ENCODE measurements around the gene FGD6. TPM values are rescaled to one million over a fixed set of nuclear protein-coding genes. Genes with fewer than 3 reads are reported as not detected.

FGD6 gene
- total RNA-seq, 5 donors from 2014 or later (not counting 1 experiment from before 2014, with no cell fraction given), result 0.55 to 1.9 (median 0.70) TPM

GRCh38 chr12:95258803-95259202 lies 41.5 kb upstream of the FGD6 start:
- ChIA-PET POLR2A (interaction anchor here (0.6 to 1.1 kb wide), 3 partner anchors 42 to 1582 kb away, joined by 3 to 9 read pairs (median 4); no protein-coding TSS in a partner anchor), CTCF (interaction anchor here (0.7 to 1.5 kb wide), 3 partner anchors 13 to 795 kb away, joined by 3 to 4 read pairs (median 3); no protein-coding TSS in a partner anchor)
- Histone ChIP-seq H3K27ac (ENCODE audit: low read length) (no peak overlapping the region), H3K4me1 (ENCODE audit: control insufficient read depth in 1 of 2, extremely low read depth in 1 of 2, insufficient read depth in 2 of 2, low read length in 2 of 2) (no peaks in the 10 kb centered on the region), H3K4me3 (ENCODE audit: control insufficient read depth in 1 of 2, extremely low read depth in 1 of 2, low read length in 1 of 2) (no peak overlapping the region), H3K9me3 (no peaks in the 10 kb centered on the region), H3K36me3 (ENCODE audit: control insufficient read depth in 2 of 2, extremely low read depth in 1 of 2, insufficient read depth in 1 of 2, low read length in 1 of 2) (peaks cover 15 to 56% of the 10 kb centered on the region in 2 donors), H3K27me3 (replicated peaks in 1 of 2; ENCODE audit: control insufficient read depth in 2 of 2, extremely low read depth in 1 of 2, insufficient read depth in 2 of 2, low read length in 1 of 2) (no peaks in the 10 kb centered on the region)
- Mint-ChIP-seq H3K9me3 (no peaks in the 10 kb centered on the region), H3K4me1 (no peaks in the 10 kb centered on the region), H3K27ac (no peak overlapping the region), H3K36me3 (peaks cover 57% of the 10 kb centered on the region), H3K27me3 (no peaks in the 10 kb centered on the region), H3K4me3 (no peak overlapping the region)
- ATAC-seq (replicated peaks in 1 of 4) (no peak), DNase-seq (no peak)
- WGBS (ENCODE audit: insufficient coverage), result no CpG with 5 or more reads among the region's 2 CpGs

- H3K27me3 ChIP-seq (replicated peaks in 1 of 2; ENCODE audit: control insufficient read depth in 2 of 2, extremely low read depth in 1 of 2, insufficient read depth in 2 of 2, low read length in 1 of 2), result no peaks in the 10 kb centered on the region
- peaks cover 57% of the 10 kb centered on the region for H3K36me3 Mint-ChIP-seq
- H3K9me3 ChIP-seq, result no peaks in the 10 kb centered on the region
- no peak overlapping the region for H3K4me3 Mint-ChIP-seq
- no peaks in the 10 kb centered on the region for H3K4me1 Mint-ChIP-seq
- POLR2A ChIA-PET, result interaction anchor here in 1 of 2 donors (0.6 kb wide), 1 partner anchor 172 kb away, joined by 9 read pairs; no protein-coding TSS in a partner anchor
- H3K4me3 ChIP-seq (ENCODE audit: control insufficient read depth in 1 of 2, extremely low read depth in 1 of 2, low read length in 1 of 2), result no peak overlapping the region
- CTCF ChIA-PET, result interaction anchor here in 1 of 2 donors (0.7 to 1.5 kb wide), 2 partner anchors 13 to 796 kb away, joined by 3 read pairs; no protein-coding TSS in a partner anchor
- no peak for ATAC-seq (replicated peaks in 1 of 4)
- no peaks in the 10 kb centered on the region for H3K9me3 Mint-ChIP-seq
- no CpG with 5 or more reads among the region's 2 CpGs for WGBS (ENCODE audit: insufficient coverage)
- no peak for DNase-seq
- no peaks in the 10 kb centered on the region for H3K4me1 ChIP-seq (ENCODE audit: control insufficient read depth in 1 of 2, extremely low read depth in 1 of 2, insufficient read depth in 2 of 2, low read length in 2 of 2)
- H3K27ac Mint-ChIP-seq, result no peak overlapping the region
- H3K27ac ChIP-seq (ENCODE audit: low read length), result no peak overlapping the region
- H3K36me3 ChIP-seq (ENCODE audit: control insufficient read depth in 2 of 2, extremely low read depth in 1 of 2, insufficient read depth in 1 of 2, low read length in 1 of 2), result peaks cover 15 to 53% of the 10 kb centered on the region in 2 donors
- H3K27me3 Mint-ChIP-seq, result no peaks in the 10 kb centered on the region
Observed at GRCh38 chr12:95258151-95258550, 40.9 kb upstream of the FGD6 start.

GRCh38 chr12:95257541-95257940 lies 40.3 kb upstream of the FGD6 start:
- H3K36me3 Mint-ChIP-seq, result peaks cover 53% of the 10 kb centered on the region
- ChIA-PET POLR2A (no interaction called here), CTCF (no interaction called here)
- Histone ChIP-seq H3K4me1 (ENCODE audit: control insufficient read depth in 1 of 2, extremely low read depth in 1 of 2, insufficient read depth in 2 of 2, low read length in 2 of 2) (no peaks in the 10 kb centered on the region), H3K27ac (ENCODE audit: low read length) (no peak overlapping the region), H3K36me3 (ENCODE audit: control insufficient read depth in 2 of 2, extremely low read depth in 1 of 2, insufficient read depth in 1 of 2, low read length in 1 of 2) (peaks cover 15 to 49% of the 10 kb centered on the region in 2 donors), H3K27me3 (replicated peaks in 1 of 2; ENCODE audit: control insufficient read depth in 2 of 2, extremely low read depth in 1 of 2, insufficient read depth in 2 of 2, low read length in 1 of 2) (no peaks in the 10 kb centered on the region), H3K4me3 (ENCODE audit: control insufficient read depth in 1 of 2, extremely low read depth in 1 of 2, low read length in 1 of 2) (no peak overlapping the region), H3K9me3 (no peaks in the 10 kb centered on the region)
- ATAC-seq (replicated peaks in 1 of 4) (no peak), DNase-seq (no peak)
- H3K4me3 Mint-ChIP-seq, result no peak overlapping the region
- H3K27me3 Mint-ChIP-seq, result no peaks in the 10 kb centered on the region
- H3K4me1 Mint-ChIP-seq, result no peaks in the 10 kb centered on the region
- WGBS (ENCODE audit: insufficient coverage), result no CpG with 5 or more reads among the region's 3 CpGs
- no peaks in the 10 kb centered on the region for H3K9me3 Mint-ChIP-seq
- no peak overlapping the region for H3K27ac Mint-ChIP-seq

GRCh38 chr12:95253386-95253785 lies 36.1 kb upstream of the FGD6 start:
- no peak overlapping the region for H3K27ac ChIP-seq (ENCODE audit: low read length)
- H3K36me3 Mint-ChIP-seq, result peaks cover 40% of the 10 kb centered on the region
- H3K9me3 ChIP-seq, result no peaks in the 10 kb centered on the region
- CTCF ChIA-PET, result no interaction called here
- no peaks in the 10 kb centered on the region for H3K27me3 ChIP-seq (replicated peaks in 1 of 2; ENCODE audit: control insufficient read depth in 2 of 2, extremely low read depth in 1 of 2, insufficient read depth in 2 of 2, low read length in 1 of 2)
- DNase-seq (no peak), ATAC-seq (replicated peaks in 1 of 4) (no peak)
- no peak overlapping the region for H3K4me3 Mint-ChIP-seq
- no peaks in the 10 kb centered on the region for H3K9me3 Mint-ChIP-seq
- no peaks in the 10 kb centered on the region for H3K27me3 Mint-ChIP-seq
- POLR2A ChIA-PET, result no interaction called here
- no peaks in the 10 kb centered on the region for H3K4me1 ChIP-seq (ENCODE audit: control insufficient read depth in 1 of 2, extremely low read depth in 1 of 2, insufficient read depth in 2 of 2, low read length in 2 of 2)
- H3K4me1 Mint-ChIP-seq, result peaks cover 8 to 10% (median 8%) of the 10 kb centered on the region in 3 donors
- H3K27ac Mint-ChIP-seq, result no peak overlapping the region
- peaks cover 12 to 44% of the 10 kb centered on the region in 2 donors for H3K36me3 ChIP-seq (ENCODE audit: control insufficient read depth in 2 of 2, extremely low read depth in 1 of 2, insufficient read depth in 1 of 2, low read length in 1 of 2)
- H3K4me3 ChIP-seq (ENCODE audit: control insufficient read depth in 1 of 2, extremely low read depth in 1 of 2, low read length in 1 of 2), result no peak overlapping the region

GRCh38 chr12:95248604-95249360 lies 31.5 kb upstream of the FGD6 start:
- ATAC-seq (replicated peaks in 1 of 4), result no peak
- Histone ChIP-seq H3K27ac (ENCODE audit: low read length) (no peak overlapping the region), H3K36me3 (ENCODE audit: control insufficient read depth in 2 of 2, extremely low read depth in 1 of 2, insufficient read depth in 1 of 2, low read length in 1 of 2) (peaks cover 2 to 8% of the 10 kb centered on the region in 2 donors), H3K4me3 (ENCODE audit: control insufficient read depth in 1 of 2, extremely low read depth in 1 of 2, low read length in 1 of 2) (no peak overlapping the region), H3K4me1 (ENCODE audit: control insufficient read depth in 1 of 2, extremely low read depth in 1 of 2, insufficient read depth in 2 of 2, low read length in 2 of 2) (no peaks in the 10 kb centered on the region), H3K27me3 (replicated peaks in 1 of 2; ENCODE audit: control insufficient read depth in 2 of 2, extremely low read depth in 1 of 2, insufficient read depth in 2 of 2, low read length in 1 of 2) (no peaks in the 10 kb centered on the region), H3K9me3 (no peaks in the 10 kb centered on the region)
- H3K36me3 Mint-ChIP-seq, result peaks cover 18% of the 10 kb centered on the region
- no peaks in the 10 kb centered on the region for H3K9me3 Mint-ChIP-seq
- no peak overlapping the region for H3K27ac Mint-ChIP-seq
- DNase-seq, result no peak
- ChIA-PET CTCF (interaction anchor here in 1 of 2 donors (0.7 kb wide), 1 partner anchor 23 kb away, joined by 3 read pairs; no protein-coding TSS in a partner anchor), POLR2A (no interaction called here)
- no peak overlapping the region for H3K4me3 Mint-ChIP-seq
- H3K4me1 Mint-ChIP-seq, result peaks cover 29 to 31% (median 30%) of the 10 kb centered on the region in 3 donors
- no CpG with 5 or more reads among the region's 8 CpGs for whole genome bisulfite sequencing (ENCODE audit: insufficient coverage)
- H3K27me3 Mint-ChIP-seq, result no peaks in the 10 kb centered on the region

GRCh38 chr12:95248095-95248494 lies 30.8 kb upstream of the FGD6 start:
- no peaks in the 10 kb centered on the region for H3K27me3 Mint-ChIP-seq
- H3K4me3 ChIP-seq (ENCODE audit: control insufficient read depth in 1 of 2, extremely low read depth in 1 of 2, low read length in 1 of 2), result no peak overlapping the region
- ChIA-PET POLR2A (no interaction called here), CTCF (interaction anchor here in 1 of 2 donors (0.6 kb wide), 1 partner anchor 288 kb away, joined by 3 read pairs; no protein-coding TSS in a partner anchor)
- H3K9me3 ChIP-seq, result no peaks in the 10 kb centered on the region
- WGBS (ENCODE audit: insufficient coverage), result no CpG with 5 or more reads among the region's 1 CpG
- DNase-seq, result no peak
- peaks cover 6 to 10% of the 10 kb centered on the region in 2 donors for H3K36me3 ChIP-seq (ENCODE audit: control insufficient read depth in 2 of 2, extremely low read depth in 1 of 2, insufficient read depth in 1 of 2, low read length in 1 of 2)
- H3K36me3 Mint-ChIP-seq, result peaks cover 16% of the 10 kb centered on the region
- H3K4me1 Mint-ChIP-seq, result peaks cover 29 to 31% (median 30%) of the 10 kb centered on the region in 3 donors
- no peak overlapping the region for H3K27ac Mint-ChIP-seq
- no peak overlapping the region for H3K4me3 Mint-ChIP-seq
- H3K27me3 ChIP-seq (replicated peaks in 1 of 2; ENCODE audit: control insufficient read depth in 2 of 2, extremely low read depth in 1 of 2, insufficient read depth in 2 of 2, low read length in 1 of 2), result no peaks in the 10 kb centered on the region
- H3K27ac ChIP-seq (ENCODE audit: low read length), result no peak overlapping the region
- ATAC-seq (replicated peaks in 1 of 4), result no peak
- no peaks in the 10 kb centered on the region for H3K4me1 ChIP-seq (ENCODE audit: control insufficient read depth in 1 of 2, extremely low read depth in 1 of 2, insufficient read depth in 2 of 2, low read length in 2 of 2)
- H3K9me3 Mint-ChIP-seq, result no peaks in the 10 kb centered on the region
